CD14-positive monocyte (primary cell): ENCODE measurements around the gene GNB5. TPM values are rescaled to one million over a fixed set of nuclear protein-coding genes. Genes with fewer than 3 reads are reported as not detected.
A peak's percentile ranks its signal among the peaks of the same experiment; 100 is the strongest.

ENCODE experiments used
- DNase-seq, 3 donors: peaks; one replicate each; pipeline ENCODE4 v3.0.0-alpha.2; 2011 to 2022
- H2AFZ ChIP-seq: 2 replicates; pipeline ENCODE4 v1.6.0; 2012; ENCODE audit warnings: mild to moderate bottlenecking, low read depth, low read length, inconsistent platforms; ENCODE audit not compliant: insufficient read depth, poor library complexity, severe bottlenecking
- H3K27ac ChIP-seq, 2 donors: 1 replicate in 1 of 2; 2 replicates in 1 of 2; pipeline ENCODE4 v1.5.1; 2012 to 2013; ENCODE audit warnings: low read length in 2 of 2, control low read depth in 1 of 2, inconsistent platforms in 1 of 2, low read depth in 1 of 2, mild to moderate bottlenecking in 1 of 2
- H3K27me3 ChIP-seq, 2 donors: one replicate each; pipeline versions ENCODE4 v1.6.0 to v1.6.1; 2011 to 2013; ENCODE audit warnings: low read length in 2 of 2; ENCODE audit not compliant: control insufficient read depth in 2 of 2, insufficient read depth in 2 of 2
- H3K36me3 ChIP-seq, 2 donors: replicated peaks in 1 of 2; 1 replicate in 1 of 2; 2 replicates in 1 of 2; pipeline versions ENCODE4 v1.5.1 to v1.6.1; 2012 to 2013; ENCODE audit warnings: low read length in 2 of 2, control low read depth in 1 of 2, inconsistent platforms in 1 of 2, mild to moderate bottlenecking in 1 of 2; ENCODE audit not compliant: insufficient read depth in 2 of 2, control insufficient read depth in 1 of 2
- H3K4me1 ChIP-seq, 2 donors: 1 replicate in 1 of 2; 2 replicates in 1 of 2; pipeline versions ENCODE4 v1.5.1 to v1.6.1; 2012 to 2013; ENCODE audit warnings: low read length in 2 of 2, control low read depth in 1 of 2, inconsistent platforms in 1 of 2, mild to moderate bottlenecking in 1 of 2, moderate library complexity in 1 of 2; ENCODE audit not compliant: insufficient read depth in 2 of 2, control insufficient read depth in 1 of 2
- H3K4me2 ChIP-seq: replicated peaks from 2 replicates; pipeline ENCODE3; 2012; ENCODE audit warnings: low read length, moderate library complexity, mild to moderate bottlenecking; ENCODE audit not compliant: poor library complexity, severe bottlenecking; ENCODE audit errors: extremely low read depth
- H3K4me3 ChIP-seq, 3 experiments: fragments of 200-600 bp in 1 of 3; sonication (generic) in 1 of 3; replicated peaks in 1 of 3; 1 replicate in 2 of 3; 2 replicates in 1 of 3; pipeline ENCODE4 v1.5.1; 2011 to 2013; ENCODE audit warnings: low read length in 3 of 3, mild to moderate bottlenecking in 3 of 3, control low read depth in 2 of 3, low read depth in 2 of 3, inconsistent platforms in 1 of 3, moderate library complexity in 1 of 3
- H3K79me2 ChIP-seq: 2 replicates; pipeline ENCODE4 v1.6.0; 2012; ENCODE audit warnings: mild to moderate bottlenecking, control low read depth, inconsistent platforms, low read length, moderate library complexity; ENCODE audit not compliant: insufficient read depth
- H3K9ac ChIP-seq: 2 replicates; pipeline ENCODE4 v1.6.0; 2017; ENCODE audit warnings: low read length, mild to moderate bottlenecking; ENCODE audit not compliant: insufficient read depth, poor library complexity, severe bottlenecking
- H3K9me3 ChIP-seq, 2 donors: replicated peaks in 1 of 2; 1 replicate in 1 of 2; 2 replicates in 1 of 2; pipeline versions ENCODE4 v1.5.1 to v1.6.1; 2012 to 2013; ENCODE audit warnings: low read length in 2 of 2, control low read depth in 1 of 2; ENCODE audit not compliant: control insufficient read depth in 1 of 2, insufficient read depth in 1 of 2
- H4K20me1 ChIP-seq: 2 replicates; pipeline ENCODE4 v1.6.0; 2012; ENCODE audit warnings: mild to moderate bottlenecking, low read length, control low read depth, moderate library complexity; ENCODE audit not compliant: insufficient read depth
- H3K27ac Mint-ChIP-seq, 7 donors: one replicate each; pipeline ENCODE4 v1.8.0; 2020; ENCODE audit warnings: mild to moderate bottlenecking in 7 of 7, mixed read lengths in 7 of 7, moderate library complexity in 6 of 7, inconsistent platforms in 2 of 7
- H3K27me3 Mint-ChIP-seq, 3 donors: one replicate each; pipeline ENCODE4 v1.8.0; 2021 to 2022; ENCODE audit warnings: low read depth in 3 of 3, mild to moderate bottlenecking in 3 of 3, mixed read lengths in 3 of 3, moderate library complexity in 3 of 3, inconsistent platforms in 1 of 3
- H3K36me3 Mint-ChIP-seq, 2 donors: one replicate each; pipeline ENCODE4 v1.8.0; 2020; ENCODE audit warnings: mixed read lengths in 2 of 2, inconsistent platforms in 1 of 2, mild to moderate bottlenecking in 1 of 2
- H3K4me1 Mint-ChIP-seq: one replicate; pipeline ENCODE4 v1.8.0; 2020; ENCODE audit warnings: mild to moderate bottlenecking, mixed read lengths
- H3K4me3 Mint-ChIP-seq, 2 donors: one replicate each; pipeline ENCODE4 v1.8.0; 2020; ENCODE audit warnings: mild to moderate bottlenecking in 2 of 2, mixed read lengths in 2 of 2, moderate library complexity in 1 of 2
- H3K9me3 Mint-ChIP-seq, 7 donors: one replicate each; pipeline ENCODE4 v1.8.0; 2020 to 2022; ENCODE audit warnings: mixed read lengths in 7 of 7, mild to moderate bottlenecking in 6 of 7, moderate library complexity in 6 of 7, inconsistent platforms in 2 of 7
- WGBS: methylation state at CpG from one replicate; pipeline ENCODE4 v1.1.5; 2013; ENCODE audit warnings: missing lambda C conversion rate; ENCODE audit not compliant: insufficient coverage; 5-methylcytosine and 5-hydroxymethylcytosine counted together
- intact Hi-C, 2 donors: fragments of 100-400 bp; cut with micrococcal nuclease; formaldehyde crosslinking; loops; one replicate each; pipeline versions ENCODE4 v1.15.0 to v1.15.1; 2023
- polyA plus RNA-seq, 3 donors: library from polyadenylated mRNA; depleted of rRNA in 1 of 3; unstranded in 2 of 3; stranded (reverse) in 1 of 3; fragments of 300-500 nt in 2 of 3; fragments of >200 nt in 1 of 3; fragmentation: Illumina TruSeq in 2 of 3; gene quantifications; 1 replicate in 2 of 3; 2 replicates in 1 of 3; pipeline ENCODE4 v1.2.3, GENCODE V29; 2012 to 2021
- TF ChIP-seq, protein P1 (sequence below): fragments of 200-600 bp; IDR thresholded peaks from one replicate; pipeline ENCODE4 v1.8.0; 2022; ENCODE audit warnings: antibody characterized with exemption, mild to moderate bottlenecking

Gene GNB5
- polyA plus RNA-seq, 3 donors, result 3.1 to 5.4 (median 4.3) TPM

DNA sequence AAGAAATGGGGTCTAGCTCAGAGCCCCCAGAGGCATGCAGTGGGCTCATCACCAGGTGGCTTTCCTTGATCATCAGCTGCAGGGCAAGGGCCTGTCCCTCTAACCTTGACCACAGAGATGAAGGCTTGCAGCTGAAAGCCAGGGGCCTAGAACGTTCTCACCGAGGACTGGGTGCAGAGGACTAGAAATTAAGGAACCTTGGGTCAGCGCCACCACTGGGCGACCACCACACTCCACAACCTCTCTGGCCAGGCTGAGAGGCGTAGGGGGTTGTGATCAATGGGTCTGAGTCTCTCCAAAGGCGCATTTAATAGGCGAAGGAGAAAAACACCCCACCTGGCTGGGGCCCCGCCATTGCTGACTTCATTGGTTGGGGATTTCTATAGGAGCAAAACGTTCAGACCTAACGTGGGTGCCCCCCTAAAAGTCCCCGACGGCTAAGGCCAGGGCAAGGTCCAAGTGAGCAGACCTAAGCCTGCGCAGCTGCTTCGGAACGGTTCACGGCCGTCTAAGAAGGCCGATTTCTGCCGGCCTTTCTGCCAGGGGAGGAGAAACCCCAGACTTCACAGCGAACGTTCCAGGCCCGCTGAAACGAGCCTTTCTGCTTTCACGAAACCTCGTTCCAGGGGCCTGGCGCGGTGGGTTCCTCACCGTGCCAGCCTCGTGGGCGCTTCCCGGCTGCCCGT lies 79.5 kb downstream of the GNB5 start:
- intact Hi-C loops, result no loop called here
- Histone ChIP-seq H3K4me1 (peaks cover 7 to 20% of the 10 kb centered on the region in 2 donors), H3K79me2 (no peaks in the 10 kb centered on the region), H3K36me3 (no peaks in the 10 kb centered on the region), H3K4me2 (peak overlapping the region; percentile 87), H4K20me1 (no peaks in the 10 kb centered on the region), H3K27ac (no peak overlapping the region), H3K9ac (peak overlapping the region; percentile 58), H2AFZ (peak overlapping the region; percentile 93), H3K9me3 (no peaks in the 10 kb centered on the region), H3K27me3 (peaks cover 0 to 14% of the 10 kb centered on the region in 2 donors), H3K4me3 (peak overlapping the region in 1 of 3 experiments; percentile 72)
- Mint-ChIP-seq H3K27me3 (peaks cover 14 to 26% (median 22%) of the 10 kb centered on the region in 3 donors), H3K27ac (no peak overlapping the region), H3K9me3 (peaks cover 0 to 4% (median 0%) of the 10 kb centered on the region in 7 donors), H3K4me3 (peak overlapping the region; percentile 72 to 93), H3K4me1 (peaks cover 25% of the 10 kb centered on the region), H3K36me3 (no peaks in the 10 kb centered on the region)
- 44% methylated on average over 24 of the region's 32 CpGs for WGBS
- TF ChIP-seq, protein P1, sequence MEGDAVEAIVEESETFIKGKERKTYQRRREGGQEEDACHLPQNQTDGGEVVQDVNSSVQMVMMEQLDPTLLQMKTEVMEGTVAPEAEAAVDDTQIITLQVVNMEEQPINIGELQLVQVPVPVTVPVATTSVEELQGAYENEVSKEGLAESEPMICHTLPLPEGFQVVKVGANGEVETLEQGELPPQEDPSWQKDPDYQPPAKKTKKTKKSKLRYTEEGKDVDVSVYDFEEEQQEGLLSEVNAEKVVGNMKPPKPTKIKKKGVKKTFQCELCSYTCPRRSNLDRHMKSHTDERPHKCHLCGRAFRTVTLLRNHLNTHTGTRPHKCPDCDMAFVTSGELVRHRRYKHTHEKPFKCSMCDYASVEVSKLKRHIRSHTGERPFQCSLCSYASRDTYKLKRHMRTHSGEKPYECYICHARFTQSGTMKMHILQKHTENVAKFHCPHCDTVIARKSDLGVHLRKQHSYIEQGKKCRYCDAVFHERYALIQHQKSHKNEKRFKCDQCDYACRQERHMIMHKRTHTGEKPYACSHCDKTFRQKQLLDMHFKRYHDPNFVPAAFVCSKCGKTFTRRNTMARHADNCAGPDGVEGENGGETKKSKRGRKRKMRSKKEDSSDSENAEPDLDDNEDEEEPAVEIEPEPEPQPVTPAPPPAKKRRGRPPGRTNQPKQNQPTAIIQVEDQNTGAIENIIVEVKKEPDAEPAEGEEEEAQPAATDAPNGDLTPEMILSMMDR, result no peak
- DNase-seq, result no peak

DNA sequence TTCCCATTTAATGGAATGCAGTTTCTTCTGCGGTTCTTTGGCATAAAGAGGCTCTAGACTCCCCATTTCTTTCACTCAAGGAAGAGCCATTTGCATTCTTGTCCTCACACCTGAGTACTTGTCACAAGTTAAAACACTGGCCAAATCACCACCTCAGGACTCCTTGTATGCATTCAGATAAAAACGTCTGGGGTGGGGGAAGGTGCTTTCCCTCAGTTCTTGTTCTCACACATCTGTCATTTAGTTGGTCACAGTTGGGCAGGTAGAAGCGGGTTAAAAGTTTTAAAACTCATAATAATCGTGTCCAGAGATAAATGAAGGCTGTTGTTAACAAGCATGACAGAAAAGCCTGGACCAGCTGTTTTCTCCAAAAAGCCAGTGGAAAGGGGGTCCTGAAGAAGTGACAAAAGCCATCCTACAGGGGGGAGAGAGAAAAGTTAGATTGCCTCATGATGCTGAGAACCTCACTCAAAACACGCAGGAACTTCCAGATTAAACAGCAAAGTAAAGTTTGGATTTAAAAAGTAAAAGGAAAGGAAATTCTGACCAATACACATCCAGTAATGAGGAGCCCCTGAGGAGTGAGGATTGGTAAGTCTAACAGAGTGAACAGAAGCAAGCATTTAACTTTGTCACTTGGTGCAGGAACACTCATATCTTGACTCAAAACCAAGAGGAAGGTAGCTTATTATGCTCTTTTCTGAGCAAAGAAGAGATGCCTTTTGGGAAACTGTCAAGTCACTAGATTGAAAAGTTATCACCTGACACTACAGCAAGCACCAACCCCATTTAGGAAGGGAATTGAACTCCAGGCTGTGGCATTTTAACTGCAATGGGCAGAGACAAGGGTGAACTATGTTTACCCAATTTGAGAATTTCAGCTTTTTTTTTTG lies 81.4 kb downstream of the GNB5 start:
- no peak overlapping the region for H3K4me3 Mint-ChIP-seq
- peaks cover 14 to 26% (median 22%) of the 10 kb centered on the region in 3 donors for H3K27me3 Mint-ChIP-seq
- H3K9ac ChIP-seq, result no peak overlapping the region
- peaks cover 15% of the 10 kb centered on the region for H3K4me1 Mint-ChIP-seq
- whole genome bisulfite sequencing, result 93% methylated on average over 3 of the region's 5 CpGs
- no peak overlapping the region for H2AFZ ChIP-seq
- H3K27me3 ChIP-seq, result peaks cover 0 to 14% of the 10 kb centered on the region in 2 donors
- no peak overlapping the region for H3K27ac ChIP-seq
- intact Hi-C loops, result no loop called here
- DNase-seq, result no peak
- no peak overlapping the region for H3K4me3 ChIP-seq
- H3K79me2 ChIP-seq, result no peaks in the 10 kb centered on the region
- H3K4me2 ChIP-seq, result no peak overlapping the region
- peak overlapping the region in 1 of 7 donors; percentile 9 for H3K27ac Mint-ChIP-seq
- TF ChIP-seq, protein P1, result no peak
- peaks cover 0 to 4% (median 0%) of the 10 kb centered on the region in 7 donors for H3K9me3 Mint-ChIP-seq
- peaks cover 5 to 13% of the 10 kb centered on the region in 2 donors for H3K4me1 ChIP-seq
- H4K20me1 ChIP-seq, result no peaks in the 10 kb centered on the region
- no peaks in the 10 kb centered on the region for H3K36me3 ChIP-seq
- H3K9me3 ChIP-seq, result no peaks in the 10 kb centered on the region
- no peaks in the 10 kb centered on the region for H3K36me3 Mint-ChIP-seq
